T-helper 1 cell (primary cell): ENCODE data around the gene OR4K13.

Experiments used
- DNase-seq, 5 donors: peaks; one replicate each; pipeline ENCODE4 v3.0.0-alpha.2; 2012 to 2020
- total RNA-seq, 4 donors: gene quantifications; one replicate each; lab custom pipeline; 2026; lab: John Stamatoyannopoulos, UW

Gene OR4K13, protein sequence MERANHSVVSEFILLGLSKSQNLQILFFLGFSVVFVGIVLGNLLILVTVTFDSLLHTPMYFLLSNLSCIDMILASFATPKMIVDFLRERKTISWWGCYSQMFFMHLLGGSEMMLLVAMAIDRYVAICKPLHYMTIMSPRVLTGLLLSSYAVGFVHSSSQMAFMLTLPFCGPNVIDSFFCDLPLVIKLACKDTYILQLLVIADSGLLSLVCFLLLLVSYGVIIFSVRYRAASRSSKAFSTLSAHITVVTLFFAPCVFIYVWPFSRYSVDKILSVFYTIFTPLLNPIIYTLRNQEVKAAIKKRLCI
- total RNA-seq = 0 to 0.15 (median 0) reads per million in 4 donors

DNA sequence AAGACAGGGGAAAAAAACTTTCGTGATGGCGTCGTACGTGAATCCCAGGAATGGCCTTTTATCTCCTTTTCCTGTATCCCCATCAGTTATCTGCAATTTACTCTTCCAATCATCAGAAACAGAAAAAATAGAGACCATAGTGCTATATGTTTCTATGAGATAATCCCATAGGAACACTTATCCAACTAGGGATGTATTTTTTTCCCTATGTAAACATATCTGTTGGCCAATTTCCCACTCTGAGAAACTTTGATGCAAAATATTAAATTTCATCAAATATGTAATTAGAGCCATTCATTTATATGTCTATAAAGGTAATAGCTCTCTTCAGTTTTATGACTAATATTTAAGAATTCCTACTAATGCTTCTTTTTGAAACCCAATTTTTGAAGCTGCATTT is at the start of gene OR4K13:
OR4K13 (minus strand) TSS at position 101 of the 400 bp plus-strand sequence. CDS start 1,280 bp downstream, outside the sequence.
- DNase-seq = no peak

DNA sequence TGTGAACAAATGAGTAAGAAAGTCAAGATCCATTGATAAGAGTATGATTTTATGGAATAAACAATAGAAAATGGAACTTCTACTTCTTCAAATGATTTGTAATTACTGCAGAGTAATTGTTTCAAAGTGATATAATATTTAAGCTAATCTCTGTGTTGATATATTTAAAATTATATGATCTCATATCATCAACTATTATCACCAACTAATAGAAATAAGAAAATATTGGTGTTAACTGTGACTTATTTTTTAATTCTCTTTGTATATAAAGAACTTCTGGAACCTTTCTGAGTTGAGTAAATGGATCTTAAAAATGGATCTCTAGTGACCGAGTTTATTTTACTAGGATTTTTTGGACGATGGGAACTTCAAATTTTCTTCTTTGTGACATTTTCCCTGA is 23.9 kb upstream of the OR4K13 start, which contains the start of gene OR4L1:
OR4L1 (plus strand) TSS at position 301 of the 400 bp plus-strand sequence; CDS start at position 301, 0 bp downstream.
- DNase-seq = no peak

DNA sequence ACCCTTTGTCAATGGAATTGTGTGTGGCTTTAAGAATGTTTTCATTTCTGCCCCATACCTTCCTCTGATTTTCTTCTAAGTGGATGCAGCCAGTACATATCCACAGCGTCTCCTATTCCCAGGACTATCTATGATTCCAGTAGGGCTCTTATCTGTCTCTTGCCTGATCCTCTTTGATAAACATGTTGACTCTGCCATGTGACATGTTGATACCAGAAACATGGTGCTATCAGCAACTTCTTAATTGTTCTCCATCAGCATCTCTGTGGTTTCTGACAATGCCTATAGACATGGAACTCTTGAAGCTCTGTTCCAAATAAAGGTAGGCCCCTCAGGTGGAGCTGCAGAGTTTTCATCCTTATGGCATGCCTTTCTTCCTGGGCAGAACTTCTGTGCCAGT is 12.4 kb upstream of the OR4K13 start:
- DNase-seq = no peak

DNA sequence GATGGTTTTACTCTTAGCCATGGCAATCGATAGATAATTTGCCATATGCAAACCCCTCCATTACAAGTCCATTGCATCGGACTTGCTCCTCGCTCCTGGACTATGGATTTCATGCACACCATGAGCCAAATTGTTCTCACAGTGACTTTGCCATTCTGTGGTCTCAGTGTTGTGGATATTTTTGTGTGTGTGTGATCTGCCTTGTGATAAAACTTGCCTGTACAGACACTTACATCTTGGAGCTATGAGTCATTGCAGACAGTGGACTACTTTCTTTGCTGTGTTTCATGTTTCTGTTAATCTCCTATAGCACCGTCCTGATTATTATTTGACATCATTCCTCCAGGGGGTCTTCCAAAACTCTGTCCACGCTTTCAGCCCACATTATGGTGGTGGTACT is 8.4 kb upstream of the OR4K13 start:
- no peak for DNase-seq

DNA sequence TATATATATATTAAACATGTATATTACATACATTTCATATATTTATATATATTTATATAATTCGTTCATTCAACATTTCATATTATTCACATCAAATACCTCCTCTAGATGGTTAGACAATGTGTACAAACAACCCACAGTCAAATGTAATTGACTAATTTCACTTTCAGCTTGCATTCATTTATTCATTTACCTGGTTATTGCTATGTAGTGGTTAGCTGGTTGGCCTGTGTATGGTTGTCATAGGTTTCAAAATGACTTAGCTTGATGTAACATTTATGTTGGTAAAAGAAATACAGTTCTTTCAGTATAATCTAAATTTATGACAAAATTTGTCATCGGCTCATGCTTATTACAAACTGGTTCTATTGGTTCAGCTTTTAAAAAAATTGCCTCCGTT is 389 bp downstream of the OR4K13 start:
- no peak for DNase-seq

DNA sequence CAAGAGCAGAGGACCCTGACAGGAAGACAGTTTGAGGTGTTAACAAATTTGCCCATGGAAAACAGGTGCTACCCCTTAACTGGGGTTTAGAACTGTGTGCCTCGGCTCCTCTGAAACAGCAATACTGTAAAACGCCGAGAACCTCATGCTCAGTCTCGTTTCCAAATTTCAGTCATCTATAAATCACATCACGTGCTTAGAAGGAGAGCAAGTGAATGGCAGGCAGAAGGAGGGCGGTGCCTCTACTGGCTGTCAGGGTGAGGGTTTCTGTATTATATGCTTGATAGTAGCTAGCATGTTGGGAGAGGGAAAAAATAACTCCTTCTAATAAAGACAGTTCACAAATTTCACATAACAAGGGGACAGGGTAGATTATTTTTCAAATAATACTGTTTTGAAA is 4.8 kb downstream of the OR4K13 start:
- DNase-seq = no peak

DNA sequence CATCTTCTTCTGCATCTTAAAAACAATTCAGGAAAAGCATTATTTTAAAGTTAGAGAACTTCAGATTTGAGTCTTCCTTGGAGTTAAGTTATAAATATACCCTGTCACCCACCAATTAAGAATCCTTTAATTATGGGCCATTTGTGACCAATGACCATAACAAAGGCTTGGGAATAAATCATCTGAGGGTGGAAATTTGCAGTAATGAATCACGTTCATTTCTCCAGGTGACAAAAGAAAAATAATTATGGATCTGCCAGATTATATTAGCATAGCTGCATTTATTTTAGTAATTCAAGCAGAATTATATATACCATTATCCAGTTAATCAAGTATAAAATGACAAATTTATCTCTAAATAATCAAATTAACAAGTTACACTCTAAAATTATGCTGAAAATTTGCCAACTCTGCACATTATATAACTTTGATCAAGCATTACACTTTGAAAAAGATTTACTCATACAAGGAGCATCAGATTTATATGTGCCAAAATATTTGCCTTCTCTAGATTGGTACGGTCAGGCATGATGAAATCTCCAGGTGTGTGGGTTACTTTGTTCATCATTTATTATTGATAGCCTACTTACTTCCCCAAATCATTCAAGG is 16.5 kb downstream of the OR4K13 start, which contains the start of gene OR4K14:
OR4K14 (minus strand) TSS at position 51 of the 609 bp plus-strand sequence. CDS start 4,114 bp downstream, outside the sequence.
- DNase-seq = no peak

DNA sequence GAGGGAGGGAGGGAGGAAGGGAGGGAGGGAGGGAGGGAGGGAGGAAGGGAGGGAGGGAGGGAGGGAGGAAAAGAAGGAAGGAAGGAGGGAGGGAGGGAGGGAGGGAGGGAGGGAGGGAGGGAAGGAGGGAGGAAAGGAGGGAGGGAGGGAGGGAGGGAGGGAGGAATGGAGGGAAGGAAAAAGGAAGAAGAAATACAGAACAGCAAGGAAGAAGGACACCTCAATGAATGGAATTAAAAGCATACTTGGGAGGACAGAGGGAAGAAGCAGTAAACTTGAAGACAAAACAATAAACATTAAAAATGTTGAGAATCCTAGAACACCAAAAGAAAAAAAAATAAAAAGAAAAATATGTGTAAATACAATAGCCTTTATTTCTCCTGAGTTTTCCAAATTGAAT is 27.7 kb downstream of the OR4K13 start:
- no peak for DNase-seq

DNA sequence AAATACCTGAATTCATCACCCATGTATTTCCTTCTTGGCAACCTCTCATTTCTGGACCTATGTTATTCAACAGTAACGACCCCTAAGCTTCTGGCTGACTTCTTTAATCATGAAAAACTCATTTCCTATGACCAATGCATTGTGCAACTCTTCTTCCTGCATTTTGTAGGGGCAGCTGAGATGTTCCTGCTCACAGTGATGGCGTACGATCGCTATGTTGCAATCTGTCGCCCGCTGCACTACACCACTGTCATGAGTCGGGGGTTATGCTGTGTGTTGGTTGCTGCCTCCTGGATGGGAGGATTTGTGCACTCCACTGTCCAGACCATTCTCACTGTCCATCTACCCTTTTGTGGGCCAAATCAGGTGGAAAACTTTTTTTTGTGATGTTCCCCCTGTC is 33.5 kb downstream of the OR4K13 start:
- DNase-seq = no peak

DNA sequence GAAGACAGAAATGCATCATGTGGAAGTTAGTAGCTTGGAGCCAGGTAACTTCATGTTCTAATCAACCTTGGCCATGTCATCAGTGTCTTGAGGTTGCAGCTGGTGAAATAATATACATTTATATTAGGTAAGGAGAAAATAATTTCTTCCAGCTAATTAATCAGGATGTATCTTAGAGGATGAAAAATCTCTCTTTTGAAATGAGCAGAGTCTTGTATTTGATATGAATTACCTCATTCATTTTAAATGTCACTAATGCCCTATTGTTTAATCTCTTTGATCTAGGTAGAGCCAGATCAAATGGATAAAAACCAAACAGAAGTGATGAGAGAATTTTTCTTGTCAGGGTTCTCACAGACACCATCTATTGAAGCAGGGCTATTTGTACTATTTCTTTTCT is 34.0 kb downstream of the OR4K13 start, which contains the start of gene OR4Q2:
OR4Q2 (plus strand) TSS at position 301 of the 400 bp plus-strand sequence.
- DNase-seq = no peak

DNA sequence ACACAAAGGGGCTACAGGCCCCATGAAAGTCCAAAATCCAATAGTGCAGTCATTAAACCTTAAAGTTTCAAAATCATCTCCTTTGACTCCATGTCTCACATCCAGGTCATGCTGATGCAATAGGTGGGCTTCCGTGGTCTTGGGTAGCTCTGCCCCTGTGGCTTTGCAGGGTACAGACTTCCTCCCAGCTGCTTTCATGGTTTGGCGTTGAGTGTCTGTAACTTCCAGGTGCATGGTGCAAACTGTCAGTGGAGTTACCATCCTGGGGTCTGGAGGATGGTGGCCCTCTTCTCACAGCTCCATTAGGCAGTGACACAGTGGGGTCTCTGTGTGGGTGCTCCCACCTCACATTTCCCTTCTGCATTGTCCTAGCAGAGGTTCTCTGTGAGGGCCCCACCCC is 42.4 kb downstream of the OR4K13 start:
- DNase-seq = no peak
